HEK293 (cell line): Measurements from ENCODE around the gene EIF2D.

Source experiments
- CTCF ChIP-seq: fragments of 450-650 bp; formaldehyde crosslinking; IDR thresholded peaks from 2 replicates; pipeline ENCODE4 v1.5.1; 2016; ENCODE audit warnings: missing biosample characterization, missing genetic modification characterization
- KLF8 ChIP-seq: fragments of 450-650 bp; formaldehyde crosslinking; IDR thresholded peaks from 2 replicates; pipeline ENCODE4 v1.5.1; 2016; ENCODE audit warnings: missing biosample characterization, missing genetic modification characterization
- MEIS1 ChIP-seq: sonication (generic); formaldehyde crosslinking; IDR thresholded peaks from 2 replicates; pipeline ENCODE4 v1.8.1; 2022; ENCODE audit warnings: missing genetic modification reagents, mild to moderate bottlenecking, borderline replicate concordance
- OVOL3 ChIP-seq: fragments of 450-650 bp; formaldehyde crosslinking; IDR thresholded peaks from 2 replicates; pipeline ENCODE4 v1.5.1; 2016; ENCODE audit warnings: missing biosample characterization, missing genetic modification characterization
- PBX3 ChIP-seq: sonication (generic); formaldehyde crosslinking; IDR thresholded peaks from 2 replicates; pipeline ENCODE4 v1.8.1; 2022; ENCODE audit warnings: mild to moderate bottlenecking, moderate library complexity, missing genetic modification reagents
- SCRT2 ChIP-seq: fragments of 450-650 bp; formaldehyde crosslinking; IDR thresholded peaks from 2 replicates; pipeline ENCODE4 v1.5.1; 2016; ENCODE audit warnings: missing biosample characterization, missing genetic modification characterization
- TCF7L2 ChIP-seq: IDR thresholded peaks from 2 replicates; pipeline ENCODE4 v1.6.1; 2011; ENCODE audit warnings: low read depth, mild to moderate bottlenecking, inconsistent platforms, low read length, moderate library complexity, borderline replicate concordance
- ZBTB48 ChIP-seq: fragments of 450-650 bp; formaldehyde crosslinking; IDR thresholded peaks from 2 replicates; pipeline ENCODE4 v1.5.1; 2016; ENCODE audit warnings: missing biosample characterization, missing genetic modification characterization
- ZBTB6 ChIP-seq: fragments of 450-650 bp; formaldehyde crosslinking; IDR thresholded peaks from 2 replicates; pipeline ENCODE4 v1.5.1; 2017; ENCODE audit warnings: missing biosample characterization, missing genetic modification characterization
- ZFP37 ChIP-seq: fragments of 450-650 bp; formaldehyde crosslinking; IDR thresholded peaks from 2 replicates; pipeline ENCODE4 v1.5.1; 2016; ENCODE audit warnings: missing biosample characterization, missing genetic modification characterization
- ZNF148 ChIP-seq: fragments of 450-650 bp; formaldehyde crosslinking; IDR thresholded peaks from 2 replicates; pipeline ENCODE4 v1.5.0; 2017; ENCODE audit warnings: missing biosample characterization, missing genetic modification characterization, borderline replicate concordance
- ZNF16 ChIP-seq: fragments of 450-650 bp; formaldehyde crosslinking; IDR thresholded peaks from 2 replicates; pipeline ENCODE4 v1.5.1; 2016; ENCODE audit warnings: low read depth, missing biosample characterization, missing genetic modification characterization
- ZNF2 ChIP-seq: fragments of 450-650 bp; formaldehyde crosslinking; IDR thresholded peaks from 2 replicates; pipeline ENCODE4 v1.5.1; 2016; ENCODE audit warnings: missing biosample characterization, missing genetic modification characterization
- ZNF211 ChIP-seq: fragments of 450-650 bp; formaldehyde crosslinking; IDR thresholded peaks from 2 replicates; pipeline ENCODE4 v1.5.1; 2016; ENCODE audit warnings: low read depth, missing biosample characterization, missing genetic modification characterization
- ZNF398 ChIP-seq: fragments of 450-650 bp; formaldehyde crosslinking; IDR thresholded peaks from 2 replicates; pipeline ENCODE4 v1.5.1; 2017; ENCODE audit warnings: missing biosample characterization, missing genetic modification characterization
- ZNF404 ChIP-seq: fragments of 450-650 bp; formaldehyde crosslinking; IDR thresholded peaks from 2 replicates; pipeline ENCODE4 v1.5.1; 2017; ENCODE audit warnings: missing biosample characterization, missing genetic modification characterization
- ZNF473 ChIP-seq: fragments of 450-650 bp; formaldehyde crosslinking; IDR thresholded peaks from 2 replicates; pipeline ENCODE4 v1.5.1; 2017; ENCODE audit warnings: missing biosample characterization, missing genetic modification characterization
- ZNF544 ChIP-seq: fragments of 450-650 bp; formaldehyde crosslinking; IDR thresholded peaks from 2 replicates; pipeline ENCODE4 v1.5.0; 2017; ENCODE audit warnings: missing biosample characterization, missing genetic modification characterization
- ZNF549 ChIP-seq: fragments of 450-650 bp; IDR thresholded peaks from 2 replicates; pipeline ENCODE4 v1.5.1; 2018; ENCODE audit warnings: missing biosample characterization, missing genetic modification characterization, mild to moderate bottlenecking, inconsistent platforms, moderate library complexity
- ZNF560 ChIP-seq: fragments of 450-650 bp; formaldehyde crosslinking; IDR thresholded peaks from 2 replicates; pipeline ENCODE4 v1.5.1; 2017; ENCODE audit warnings: missing biosample characterization, missing genetic modification characterization, borderline replicate concordance
- ZNF623 ChIP-seq: fragments of 450-650 bp; formaldehyde crosslinking; IDR thresholded peaks from 2 replicates; pipeline ENCODE4 v1.5.1; 2016; ENCODE audit warnings: missing biosample characterization, missing genetic modification characterization
- ZNF660 ChIP-seq: fragments of 450-650 bp; IDR thresholded peaks from 2 replicates; pipeline ENCODE4 v1.5.1; 2018; ENCODE audit warnings: missing biosample characterization, mild to moderate bottlenecking, missing genetic modification characterization
- ZNF677 ChIP-seq: fragments of 450-650 bp; IDR thresholded peaks from 2 replicates; pipeline ENCODE4 v1.5.0; 2018; ENCODE audit warnings: missing biosample characterization, mild to moderate bottlenecking, missing genetic modification characterization, moderate library complexity
- ZNF707 ChIP-seq: fragments of 450-650 bp; formaldehyde crosslinking; IDR thresholded peaks from 2 replicates; pipeline ENCODE4 v1.5.1; 2016; ENCODE audit warnings: missing biosample characterization, missing genetic modification characterization
- ZNF830 ChIP-seq: fragments of 450-650 bp; IDR thresholded peaks from 2 replicates; pipeline ENCODE4 v1.5.0; 2018; ENCODE audit warnings: missing biosample characterization, missing genetic modification characterization, low read depth, mild to moderate bottlenecking, moderate library complexity
- TF ChIP-seq, protein P1 (sequence below): fragments of 450-650 bp; formaldehyde crosslinking; IDR thresholded peaks from 2 replicates; pipeline ENCODE4 v1.5.1; 2016; ENCODE audit warnings: missing biosample characterization, missing genetic modification characterization

Gene EIF2D

GRCh38 chr1:206612129-206612876 lies at the start of gene EIF2D (continued):
- peak; percentile 98 for TF ChIP-seq KLF8 (tag by site-specific recombination)
- TF ChIP-seq ZNF830 (tag by site-specific recombination): no peak
- TF ChIP-seq OVOL3: peak; percentile 94
- peak; percentile 67; the same call in 1 of the 2 replicates for TF ChIP-seq ZBTB6 (tag by site-specific recombination)
- peak; percentile 93 for TF ChIP-seq PBX3 (CRISPR knock-in tag)
- TF ChIP-seq, protein P1, sequence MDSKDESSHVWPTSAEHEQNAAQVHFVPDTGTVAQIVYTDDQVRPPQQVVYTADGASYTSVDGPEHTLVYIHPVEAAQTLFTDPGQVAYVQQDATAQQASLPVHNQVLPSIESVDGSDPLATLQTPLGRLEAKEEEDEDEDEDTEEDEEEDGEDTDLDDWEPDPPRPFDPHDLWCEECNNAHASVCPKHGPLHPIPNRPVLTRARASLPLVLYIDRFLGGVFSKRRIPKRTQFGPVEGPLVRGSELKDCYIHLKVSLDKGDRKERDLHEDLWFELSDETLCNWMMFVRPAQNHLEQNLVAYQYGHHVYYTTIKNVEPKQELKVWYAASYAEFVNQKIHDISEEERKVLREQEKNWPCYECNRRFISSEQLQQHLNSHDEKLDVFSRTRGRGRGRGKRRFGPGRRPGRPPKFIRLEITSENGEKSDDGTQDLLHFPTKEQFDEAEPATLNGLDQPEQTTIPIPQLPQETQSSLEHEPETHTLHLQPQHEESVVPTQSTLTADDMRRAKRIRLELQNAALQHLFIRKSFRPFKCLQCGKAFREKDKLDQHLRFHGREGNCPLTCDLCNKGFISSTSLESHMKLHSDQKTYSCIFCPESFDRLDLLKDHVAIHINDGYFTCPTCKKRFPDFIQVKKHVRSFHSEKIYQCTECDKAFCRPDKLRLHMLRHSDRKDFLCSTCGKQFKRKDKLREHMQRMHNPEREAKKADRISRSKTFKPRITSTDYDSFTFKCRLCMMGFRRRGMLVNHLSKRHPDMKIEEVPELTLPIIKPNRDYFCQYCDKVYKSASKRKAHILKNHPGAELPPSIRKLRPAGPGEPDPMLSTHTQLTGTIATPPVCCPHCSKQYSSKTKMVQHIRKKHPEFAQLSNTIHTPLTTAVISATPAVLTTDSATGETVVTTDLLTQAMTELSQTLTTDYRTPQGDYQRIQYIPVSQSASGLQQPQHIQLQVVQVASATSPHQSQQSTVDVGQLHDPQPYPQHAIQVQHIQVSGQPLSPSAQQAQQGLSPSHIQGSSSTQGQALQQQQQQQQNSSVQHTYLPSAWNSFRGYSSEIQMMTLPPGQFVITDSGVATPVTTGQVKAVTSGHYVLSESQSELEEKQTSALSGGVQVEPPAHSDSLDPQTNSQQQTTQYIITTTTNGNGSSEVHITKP (tag by site-specific recombination): peak; percentile 75
- TF ChIP-seq MEIS1 (CRISPR knock-in tag): no peak
- peak; percentile 99 for TF ChIP-seq ZNF660 (tag by site-specific recombination)
- no peak for TF ChIP-seq ZNF677
- TF ChIP-seq ZNF707 (tag by site-specific recombination): no peak
- TF ChIP-seq ZNF148 (tag by site-specific recombination): peak; percentile 86; the same call in 1 of the 2 replicates
- peak; percentile 98 for TF ChIP-seq ZNF2
- peak; percentile 99 for TF ChIP-seq ZBTB48
- TF ChIP-seq ZNF544 (tag by site-specific recombination): no peak
- TF ChIP-seq SCRT2 (tag by site-specific recombination): peak; percentile 61; the same call in 1 of the 2 replicates
- no peak for TF ChIP-seq ZNF211 (tag by site-specific recombination)
- peak; percentile 59; the same call in 1 of the 2 replicates for TF ChIP-seq ZNF398 (tag by site-specific recombination)
- peak; percentile 99 for TF ChIP-seq CTCF (tag by site-specific recombination)
- TF ChIP-seq ZNF16 (tag by site-specific recombination): 0 out of 2 replicates have a peak, but pooled peaks have one; percentile 33
- 0 out of 2 replicates have a peak, but pooled peaks have one; percentile 60 for TF ChIP-seq ZNF404 (tag by site-specific recombination)
- TF ChIP-seq ZNF560: no peak
- no peak for TF ChIP-seq ZNF473 (tag by site-specific recombination)
- TF ChIP-seq ZNF549: no peak
- peak; percentile 100 for TF ChIP-seq ZFP37 (tag by site-specific recombination)
- TF ChIP-seq TCF7L2: peak; percentile 37; the same call in 1 of the 2 replicates
- TF ChIP-seq ZNF623 (tag by site-specific recombination): peak; percentile 35; the same call in 1 of the 2 replicates
